ENCODE measurements around the gene PTPRT. TPM values are rescaled to one million over a fixed set of nuclear protein-coding genes. Genes with fewer than 3 reads are reported as not detected.

PTPRT gene
- total RNA-seq, 4 donors from 2014 or later: 0.67 to 2.5 (median 1.0) TPM

DNA sequence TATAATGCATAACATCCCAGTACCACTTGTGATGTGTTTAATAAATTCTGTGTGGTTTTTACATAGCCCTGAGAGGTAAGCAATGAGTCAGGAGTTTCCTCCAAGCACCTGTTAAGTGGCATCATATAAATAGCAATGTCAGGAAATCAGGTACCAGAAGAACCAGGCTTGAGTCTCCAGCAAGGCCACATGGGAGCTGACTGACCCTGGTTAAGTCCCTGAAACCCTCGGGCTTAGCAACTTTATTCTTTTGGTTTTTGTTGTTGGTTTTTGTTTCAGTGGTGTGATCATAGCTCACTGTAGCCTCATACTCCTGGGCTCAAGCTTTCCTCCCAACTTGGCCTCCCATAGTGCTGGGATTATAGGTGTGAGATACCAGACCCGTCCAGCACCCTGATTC lies 70.0 kb downstream of the PTPRT start:
- Histone ChIP-seq H3K9me3 (no peaks in the 10 kb centered on the region), H3K27ac (no peak overlapping the region), H3K27me3 (no peaks in the 10 kb centered on the region), H3K4me3 (no peak overlapping the region), H3K36me3 (no peaks in the 10 kb centered on the region), H3K4me1 (no peaks in the 10 kb centered on the region)
- DNase-seq: no peak
- no peak for TF ChIP-seq POLR2A (IDR thresholded peaks at IDR 0.05)
- TF ChIP-seq, protein P1, sequence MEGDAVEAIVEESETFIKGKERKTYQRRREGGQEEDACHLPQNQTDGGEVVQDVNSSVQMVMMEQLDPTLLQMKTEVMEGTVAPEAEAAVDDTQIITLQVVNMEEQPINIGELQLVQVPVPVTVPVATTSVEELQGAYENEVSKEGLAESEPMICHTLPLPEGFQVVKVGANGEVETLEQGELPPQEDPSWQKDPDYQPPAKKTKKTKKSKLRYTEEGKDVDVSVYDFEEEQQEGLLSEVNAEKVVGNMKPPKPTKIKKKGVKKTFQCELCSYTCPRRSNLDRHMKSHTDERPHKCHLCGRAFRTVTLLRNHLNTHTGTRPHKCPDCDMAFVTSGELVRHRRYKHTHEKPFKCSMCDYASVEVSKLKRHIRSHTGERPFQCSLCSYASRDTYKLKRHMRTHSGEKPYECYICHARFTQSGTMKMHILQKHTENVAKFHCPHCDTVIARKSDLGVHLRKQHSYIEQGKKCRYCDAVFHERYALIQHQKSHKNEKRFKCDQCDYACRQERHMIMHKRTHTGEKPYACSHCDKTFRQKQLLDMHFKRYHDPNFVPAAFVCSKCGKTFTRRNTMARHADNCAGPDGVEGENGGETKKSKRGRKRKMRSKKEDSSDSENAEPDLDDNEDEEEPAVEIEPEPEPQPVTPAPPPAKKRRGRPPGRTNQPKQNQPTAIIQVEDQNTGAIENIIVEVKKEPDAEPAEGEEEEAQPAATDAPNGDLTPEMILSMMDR (IDR thresholded peaks at IDR 0.05): no peak

DNA sequence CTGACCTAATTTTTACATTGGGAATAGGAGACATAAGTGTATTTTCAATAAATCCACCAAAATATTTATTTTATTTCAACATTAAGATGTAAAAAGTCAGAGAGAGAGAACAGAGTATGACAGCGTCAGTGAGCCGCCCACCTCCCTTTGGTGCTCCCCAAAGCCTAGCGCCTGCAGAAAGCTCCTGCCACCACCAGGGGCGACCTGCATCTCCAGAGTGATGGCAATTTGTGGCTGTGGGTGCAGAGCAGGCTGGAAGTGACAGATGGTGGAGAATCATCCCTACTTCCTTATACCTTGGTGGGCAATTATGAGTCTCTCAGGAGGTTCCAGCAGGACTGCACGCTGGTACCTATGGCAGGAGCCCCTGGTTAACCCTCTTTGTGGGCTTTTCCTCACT lies 87.3 kb downstream of the PTPRT start:
- Histone ChIP-seq H3K9me3 (no peaks in the 10 kb centered on the region), H3K27ac (no peak overlapping the region), H3K36me3 (no peaks in the 10 kb centered on the region), H3K27me3 (no peaks in the 10 kb centered on the region), H3K4me1 (no peaks in the 10 kb centered on the region), H3K4me3 (no peak overlapping the region)
- DNase-seq: no peak
- TF ChIP-seq POLR2A (IDR thresholded peaks at IDR 0.05): no peak
- TF ChIP-seq, protein P1 (IDR thresholded peaks at IDR 0.05): no peak

DNA sequence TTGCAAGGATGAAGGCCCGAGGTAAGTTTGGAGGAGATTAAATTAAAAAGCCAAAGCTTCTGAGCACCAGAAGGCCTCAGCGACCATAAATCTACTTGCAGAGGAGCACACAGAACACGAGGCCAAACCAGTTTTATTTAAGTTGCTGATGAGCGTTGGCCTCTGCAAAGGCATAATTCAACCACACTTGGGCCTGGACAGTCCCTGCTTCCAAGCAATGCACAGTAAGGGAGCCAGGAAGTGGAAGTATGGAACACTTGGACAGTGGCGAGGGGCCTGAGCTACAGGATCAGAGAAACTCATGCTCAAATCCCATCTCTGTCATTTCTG lies 92.8 kb downstream of the PTPRT start:
- H3K27ac ChIP-seq: no peak overlapping the region
- H3K9me3 ChIP-seq: no peaks in the 10 kb centered on the region
- no peak for TF ChIP-seq POLR2A (IDR thresholded peaks at IDR 0.05)
- TF ChIP-seq, protein P1 (IDR thresholded peaks at IDR 0.05): no peak
- H3K27me3 ChIP-seq: no peaks in the 10 kb centered on the region
- no peaks in the 10 kb centered on the region for H3K36me3 ChIP-seq
- H3K4me1 ChIP-seq: no peaks in the 10 kb centered on the region
- no peak overlapping the region for H3K4me3 ChIP-seq
- no peak for DNase-seq

DNA sequence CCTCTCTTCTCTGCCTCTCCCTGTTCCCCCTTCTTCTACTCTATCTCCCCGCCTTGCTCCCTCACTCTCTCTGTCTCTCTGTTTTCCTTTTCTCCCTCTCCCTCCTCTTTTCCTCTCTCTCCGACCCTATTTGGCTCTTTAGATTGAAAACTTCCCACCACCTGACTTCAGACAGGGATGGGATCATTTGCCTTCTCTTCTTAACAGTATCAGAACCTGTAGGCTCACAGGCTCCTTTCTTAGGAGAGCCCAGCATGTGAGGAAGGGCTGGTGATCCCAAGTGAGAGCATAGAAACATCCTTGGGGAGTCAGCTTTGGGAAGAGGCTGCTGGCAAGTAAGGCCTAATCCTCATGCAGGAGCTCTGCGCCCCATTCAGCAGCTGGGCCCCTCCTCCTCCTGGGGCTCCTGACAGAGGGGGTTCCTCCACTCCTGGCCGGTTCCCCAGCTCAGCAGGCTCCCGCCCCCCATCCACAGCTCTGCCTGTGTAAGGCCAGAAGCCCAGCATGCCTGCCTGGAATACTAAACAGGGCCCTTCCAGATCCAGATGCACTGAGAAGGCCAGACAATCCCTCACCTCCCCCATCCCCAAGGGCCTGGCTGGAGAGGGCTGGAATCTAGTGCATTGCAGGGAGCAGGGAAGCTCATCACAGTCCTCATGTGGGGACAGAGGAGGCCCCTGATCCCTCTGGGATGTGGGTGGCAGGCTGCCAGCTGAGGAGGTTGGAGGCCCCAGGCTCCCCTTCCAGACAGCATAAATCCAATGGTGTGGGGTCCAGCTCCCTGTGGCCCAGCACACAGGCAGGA lies 93.4 kb downstream of the PTPRT start:
- no peaks in the 10 kb centered on the region for H3K9me3 ChIP-seq
- no peak for DNase-seq

DNA sequence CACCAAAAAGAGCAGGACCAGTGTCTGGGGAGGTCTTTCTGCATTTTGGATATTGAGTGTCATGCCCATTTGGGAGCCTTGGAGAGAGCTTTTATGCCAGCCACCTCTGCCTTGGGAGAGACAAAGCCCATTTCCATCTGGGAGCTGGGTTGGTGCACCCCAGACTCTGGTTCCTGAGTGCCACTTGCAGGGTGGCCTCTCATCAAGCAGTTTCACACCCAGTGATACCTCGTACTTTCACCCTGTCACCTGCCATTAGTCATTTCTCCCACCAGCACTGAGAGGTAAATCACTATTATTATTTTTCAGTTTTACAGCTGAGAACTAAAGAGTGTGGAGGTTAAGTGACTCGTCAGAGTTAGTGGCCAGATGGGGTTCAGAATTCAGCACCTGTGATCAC lies 94.7 kb downstream of the PTPRT start:
- no peak overlapping the region for H3K4me3 ChIP-seq
- no peaks in the 10 kb centered on the region for H3K9me3 ChIP-seq
- no peak for TF ChIP-seq POLR2A (IDR thresholded peaks at IDR 0.05)
- TF ChIP-seq, protein P1 (IDR thresholded peaks at IDR 0.05): no peak
- no peaks in the 10 kb centered on the region for H3K4me1 ChIP-seq
- H3K27ac ChIP-seq: no peak overlapping the region
- DNase-seq: no peak
- H3K27me3 ChIP-seq: no peaks in the 10 kb centered on the region
- H3K36me3 ChIP-seq: no peaks in the 10 kb centered on the region

More for the DNA sequence above, 93.4 kb downstream of the PTPRT start:
- Histone ChIP-seq H3K4me1 (no peaks in the 10 kb centered on the region), H3K36me3 (no peaks in the 10 kb centered on the region), H3K27ac (no peak overlapping the region), H3K4me3 (no peak overlapping the region), H3K27me3 (no peaks in the 10 kb centered on the region)
- TF ChIP-seq, protein P1 (IDR thresholded peaks at IDR 0.05): no peak
- TF ChIP-seq POLR2A (IDR thresholded peaks at IDR 0.05): no peak

Data from Peyer's patch (tissue), 4 donors.